ENCODE results near the gene KAZN.

GRCh38 chr1:14822493-14822892 lies 224.0 kb downstream of the KAZN start:
- TF ChIP-seq CTCF (IDR thresholded peaks at IDR 0.05) (no peak), POLR2A (IDR thresholded peaks at IDR 0.05) (no peak)

Data from testis (tissue), 2 donors.